Gastrocnemius medialis (tissue), 4 donors: ENCODE measurements around the gene MLPH. TPM values are rescaled to one million over a fixed set of nuclear protein-coding genes. Genes with fewer than 3 reads are reported as not detected.

Experiments used
- ATAC-seq, 2 donors: fragments of 150-250 bp; one replicate each; pipeline ENCODE4 v1.9.1; 2016
- DNase-seq, 2 donors: peaks; one replicate each; pipeline ENCODE4 v3.0.0-alpha.2; 2019
- H3K27ac ChIP-seq, 4 donors: fragments of 200-600 bp; sonication (generic); 1 replicate in 1 of 4; 2 replicates in 3 of 4; pipeline ENCODE4 v1.5.1; 2016 to 2018; ENCODE audit warnings: mild to moderate bottlenecking in 2 of 4, moderate library complexity in 1 of 4
- H3K27me3 ChIP-seq, 3 donors: fragments of 200-600 bp; sonication (generic) in 2 of 3; 1 replicate in 1 of 3; 2 replicates in 2 of 3; pipeline versions ENCODE4 v1.5.1 to v1.6.0; 2016 to 2019; ENCODE audit warnings: mild to moderate bottlenecking in 1 of 3, moderate library complexity in 1 of 3
- H3K36me3 ChIP-seq, 2 donors: fragments of 200-600 bp; sonication (generic) in 1 of 2; one replicate each; pipeline ENCODE4 v1.5.1; 2017 to 2018
- H3K4me1 ChIP-seq, 2 donors: fragments of 200-600 bp; sonication (generic) in 1 of 2; one replicate each; pipeline ENCODE4 v1.5.1; 2016 to 2017; ENCODE audit warnings: mild to moderate bottlenecking in 2 of 2
- H3K4me3 ChIP-seq, 4 donors: fragments of 200-600 bp; sonication (generic) in 3 of 4; 1 replicate in 1 of 4; 2 replicates in 3 of 4; pipeline ENCODE4 v1.5.1; 2016 to 2019; ENCODE audit warnings: mild to moderate bottlenecking in 2 of 4
- H3K9me3 ChIP-seq, 3 donors: fragments of 200-600 bp; sonication (generic) in 2 of 3; 1 replicate in 1 of 3; 2 replicates in 2 of 3; pipeline ENCODE4 v1.5.1; 2016 to 2019
- POLR2A ChIP-seq, 2 donors: fragments of 450-650 bp; IDR thresholded peaks; one replicate each; pipeline ENCODE4 v1.6.1; 2017; ENCODE audit warnings: antibody characterized with exemption in 2 of 2, mild to moderate bottlenecking in 2 of 2, moderate library complexity in 2 of 2
- in situ Hi-C, 4 donors: fragments of 200-750 bp; cut with MboI; loops; one replicate each; pipeline versions ENCODE4 v1.15.0 to v1.8.0; 2017; ENCODE audit warnings: low sequenced_read_pairs in 4 of 4
- intact Hi-C: fragments of 100-400 bp; cut with DNase I; formaldehyde crosslinking; loops from one replicate; pipeline ENCODE4 v1.15.1; 2023; ENCODE audit warnings: low total_unique reads
- total RNA-seq, 4 donors: library from RNA; depleted of rRNA; stranded (reverse); fragments of >200 nt; gene quantifications; one replicate each; pipeline versions ENCODE4 v1.1.0 to v1.2.3, GENCODE V29; 2016
- TF ChIP-seq, protein P1 (sequence below), 5 experiments: fragments of 450-650 bp in 3 of 5; fragments of 200-600 bp in 2 of 5; sonication (generic) in 2 of 5; IDR thresholded peaks in 4 of 5; conservative IDR thresholded peaks in 1 of 5; 1 replicate in 4 of 5; 2 replicates in 1 of 5; pipeline ENCODE4 v1.5.1; 2016 to 2019; ENCODE audit warnings: antibody characterized with exemption in 5 of 5, mild to moderate bottlenecking in 3 of 5, moderate library complexity in 3 of 5

MLPH gene
- total RNA-seq, 4 donors from 2014 or later = 6.5 to 8.7 (median 7.2) TPM

DNA sequence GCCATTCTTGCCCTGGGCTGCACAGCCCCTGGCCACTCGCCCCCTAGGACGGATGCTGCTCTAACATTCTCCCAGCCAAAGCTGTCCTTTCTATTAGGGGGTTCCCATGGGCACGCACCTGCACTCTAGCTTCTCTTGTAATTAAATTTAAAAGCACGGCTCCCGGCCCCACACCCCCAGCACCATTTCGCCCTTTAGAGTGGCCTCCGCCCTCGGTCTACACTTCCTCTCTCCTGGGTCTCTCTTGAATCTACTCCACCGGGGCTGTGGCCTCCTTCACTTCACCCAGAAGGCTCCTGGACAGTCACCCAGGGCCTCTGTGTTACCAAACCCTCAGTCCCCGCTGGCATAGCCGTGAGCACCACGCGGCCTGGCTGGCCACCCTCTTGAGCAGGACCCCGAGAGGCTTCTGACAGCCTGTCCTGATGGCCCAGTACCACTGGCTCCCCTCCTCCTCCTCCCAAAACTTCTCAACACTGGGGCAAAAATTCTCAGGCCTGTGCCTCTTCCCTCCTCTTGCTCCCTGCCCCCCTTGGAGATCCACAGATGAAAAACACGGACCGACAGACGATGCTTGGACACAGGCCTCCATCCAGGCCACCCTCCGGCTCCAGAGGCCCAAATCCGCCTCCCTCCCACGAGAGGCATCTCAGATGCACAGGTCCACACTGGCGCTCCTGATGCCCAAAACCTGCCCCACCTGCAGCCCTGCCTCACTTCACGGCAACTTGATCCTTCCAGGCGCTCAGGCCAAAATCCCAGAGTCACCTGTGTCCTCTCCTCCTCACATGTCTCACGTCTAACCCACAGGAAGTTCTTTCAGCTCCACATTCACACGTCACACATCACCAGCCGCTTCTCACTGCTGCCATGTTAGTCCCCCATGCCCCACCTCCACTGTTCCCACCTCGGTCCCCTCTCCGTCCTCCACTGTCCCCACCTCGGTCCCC, 110.4 kb downstream of the MLPH start:
- no peak overlapping the region for H3K27ac ChIP-seq
- in situ Hi-C loops = loop anchor here in 2 of 4 donors (5.0 to 10.0 kb wide), 3 partner anchors 57 to 147 kb away; no protein-coding TSS in a partner anchor
- H3K4me3 ChIP-seq = no peak overlapping the region
- H3K9me3 ChIP-seq = no peaks in the 10 kb centered on the region
- intact Hi-C loops = no loop called here
- no peak for DNase-seq
- H3K27me3 ChIP-seq = no peaks in the 10 kb centered on the region
- H3K36me3 ChIP-seq = no peaks in the 10 kb centered on the region
- H3K4me1 ChIP-seq = peaks cover 22 to 26% of the 10 kb centered on the region in 2 donors
- ATAC-seq = no peak
- TF ChIP-seq POLR2A (IDR thresholded peaks at IDR 0.05) = no peak

DNA sequence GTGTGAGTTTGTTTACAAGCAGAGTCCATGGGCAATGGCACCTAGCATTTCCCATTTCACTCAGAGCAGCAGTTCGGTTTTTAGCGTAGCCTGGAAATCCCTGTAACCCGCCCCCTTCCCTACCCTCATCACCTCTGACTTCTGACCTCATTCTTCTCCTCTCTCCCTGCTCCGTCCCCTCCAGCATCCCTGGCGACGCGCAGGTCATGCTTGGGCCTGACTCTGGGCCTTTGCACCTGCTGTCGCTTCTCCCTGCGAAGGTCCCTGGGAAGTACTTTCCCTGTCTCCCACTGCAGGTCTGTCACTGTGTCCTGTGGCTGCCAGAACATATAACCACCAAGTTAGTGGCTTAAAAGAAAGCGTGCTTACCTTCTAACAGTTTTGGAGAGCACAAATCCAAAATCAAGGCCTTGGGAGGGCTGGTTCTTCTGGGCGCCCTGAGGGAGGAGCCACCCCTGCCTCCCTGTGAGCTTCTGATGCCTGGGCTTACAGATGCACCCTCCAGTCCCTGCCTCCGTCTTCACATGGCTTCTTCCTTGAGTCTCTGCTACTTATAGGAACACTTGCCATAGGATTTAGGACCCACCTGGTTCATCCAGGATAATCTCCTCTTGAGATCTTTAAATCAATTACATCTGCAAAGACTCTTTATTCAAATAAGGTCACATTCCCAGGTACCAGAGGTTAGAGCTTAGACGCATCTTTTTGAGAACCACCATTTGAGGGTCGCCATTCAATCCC, 111.6 kb downstream of the MLPH start:
- H3K4me3 ChIP-seq = no peak overlapping the region
- peaks cover 23 to 26% of the 10 kb centered on the region in 2 donors for H3K4me1 ChIP-seq
- DNase-seq (no peak), ATAC-seq (no peak)
- TF ChIP-seq, protein P1, sequence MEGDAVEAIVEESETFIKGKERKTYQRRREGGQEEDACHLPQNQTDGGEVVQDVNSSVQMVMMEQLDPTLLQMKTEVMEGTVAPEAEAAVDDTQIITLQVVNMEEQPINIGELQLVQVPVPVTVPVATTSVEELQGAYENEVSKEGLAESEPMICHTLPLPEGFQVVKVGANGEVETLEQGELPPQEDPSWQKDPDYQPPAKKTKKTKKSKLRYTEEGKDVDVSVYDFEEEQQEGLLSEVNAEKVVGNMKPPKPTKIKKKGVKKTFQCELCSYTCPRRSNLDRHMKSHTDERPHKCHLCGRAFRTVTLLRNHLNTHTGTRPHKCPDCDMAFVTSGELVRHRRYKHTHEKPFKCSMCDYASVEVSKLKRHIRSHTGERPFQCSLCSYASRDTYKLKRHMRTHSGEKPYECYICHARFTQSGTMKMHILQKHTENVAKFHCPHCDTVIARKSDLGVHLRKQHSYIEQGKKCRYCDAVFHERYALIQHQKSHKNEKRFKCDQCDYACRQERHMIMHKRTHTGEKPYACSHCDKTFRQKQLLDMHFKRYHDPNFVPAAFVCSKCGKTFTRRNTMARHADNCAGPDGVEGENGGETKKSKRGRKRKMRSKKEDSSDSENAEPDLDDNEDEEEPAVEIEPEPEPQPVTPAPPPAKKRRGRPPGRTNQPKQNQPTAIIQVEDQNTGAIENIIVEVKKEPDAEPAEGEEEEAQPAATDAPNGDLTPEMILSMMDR (IDR thresholded peaks at IDR 0.05 in 4 of 5, conservative IDR thresholded peaks at IDR 0.05 in 1 of 5) = no peak
- TF ChIP-seq POLR2A (IDR thresholded peaks at IDR 0.05) = no peak
- H3K27ac ChIP-seq = peak overlapping the region in 2 of 4 donors; percentile 91 to 96
- intact Hi-C loops (no loop called here), in situ Hi-C loops (loop anchor here in 2 of 4 donors (5.0 to 10.0 kb wide), 3 partner anchors 56 to 146 kb away; no protein-coding TSS in a partner anchor)
- H3K9me3 ChIP-seq = no peaks in the 10 kb centered on the region
- no peaks in the 10 kb centered on the region for H3K36me3 ChIP-seq
- no peaks in the 10 kb centered on the region for H3K27me3 ChIP-seq

DNA sequence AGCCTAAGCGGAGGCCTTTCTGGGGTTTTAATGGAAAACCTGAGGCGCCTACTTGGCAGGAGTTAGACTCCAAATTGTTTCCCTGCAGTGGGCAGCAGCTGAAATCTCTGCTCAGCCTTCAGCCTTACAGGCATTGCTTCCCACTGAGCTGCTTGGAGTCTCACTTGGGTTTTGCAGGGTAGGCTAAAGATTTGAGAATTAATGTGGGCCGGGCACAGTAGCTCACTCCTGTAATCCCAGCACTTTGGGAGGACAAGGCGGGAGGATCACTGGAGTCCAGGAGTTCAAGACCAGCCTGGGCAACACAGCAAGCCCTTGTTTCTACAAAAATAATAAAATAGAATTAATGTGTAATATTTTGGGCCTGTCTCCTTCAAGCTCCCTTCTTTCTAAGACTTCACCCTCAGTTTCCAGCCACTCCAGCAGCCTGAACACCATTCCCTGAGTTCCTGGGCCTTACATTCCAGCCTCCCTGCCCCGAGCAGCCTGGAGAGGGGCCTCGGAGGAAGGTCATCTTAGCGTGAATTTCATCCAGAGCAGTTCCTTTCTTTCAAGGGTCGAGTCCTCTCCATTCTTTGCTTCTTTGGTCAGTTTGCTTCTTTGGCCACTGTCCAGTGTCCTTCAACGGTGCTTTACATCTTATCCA, 112.5 kb downstream of the MLPH start:
- Histone ChIP-seq H3K9me3 (no peaks in the 10 kb centered on the region), H3K4me3 (peak overlapping the region; percentile 42 to 60 (median 54)), H3K27me3 (no peaks in the 10 kb centered on the region), H3K27ac (peak overlapping the region; percentile 88 to 96 (median 92)), H3K4me1 (peaks cover 24% of the 10 kb centered on the region in 2 donors), H3K36me3 (no peaks in the 10 kb centered on the region)
- TF ChIP-seq POLR2A (IDR thresholded peaks at IDR 0.05) = no peak
- TF ChIP-seq, protein P1 (IDR thresholded peaks at IDR 0.05 in 4 of 5, conservative IDR thresholded peaks at IDR 0.05 in 1 of 5) = no peak
- intact Hi-C loops (loop anchor here (1.0 to 2.0 kb wide), 4 partner anchors 43 to 146 kb away; no protein-coding TSS in a partner anchor), in situ Hi-C loops (loop anchor here in 3 of 4 donors (5.0 to 10.0 kb wide), 3 partner anchors 55 to 145 kb away; no protein-coding TSS in a partner anchor)
- ATAC-seq (peak; percentile 4 to 7), DNase-seq (no peak)

DNA sequence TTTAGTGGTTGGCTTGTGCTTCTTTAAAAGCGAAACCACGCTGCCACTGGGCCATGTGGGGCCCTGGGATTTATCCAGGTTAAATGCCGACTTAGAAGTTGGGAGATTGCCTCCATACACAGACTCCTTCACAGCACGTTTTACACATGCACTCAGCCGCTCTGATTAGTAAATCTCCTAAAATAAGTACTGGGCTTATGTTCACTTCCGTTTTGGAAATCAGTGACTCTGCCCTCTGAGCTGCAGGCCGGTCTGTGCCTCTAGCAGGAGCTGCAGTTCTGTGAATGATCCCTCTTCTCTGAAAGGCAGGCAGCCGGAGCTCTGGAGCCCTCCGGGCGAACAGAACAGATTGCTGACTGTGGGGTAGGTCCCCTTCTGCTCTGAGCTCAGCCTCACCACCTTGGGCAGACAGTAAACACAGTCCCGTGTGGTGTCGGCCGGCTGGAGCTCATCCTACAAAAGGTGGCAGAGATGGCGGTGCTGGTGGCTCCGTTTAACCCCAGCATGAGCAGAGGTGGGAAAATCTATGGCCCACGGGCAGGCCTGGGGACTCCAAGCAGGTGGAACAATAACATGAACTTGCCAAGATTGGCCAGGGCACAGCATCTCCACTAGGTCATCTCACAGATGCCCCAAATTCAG, 113.3 kb downstream of the MLPH start:
- no peaks in the 10 kb centered on the region for H3K36me3 ChIP-seq
- no peaks in the 10 kb centered on the region for H3K9me3 ChIP-seq
- peak overlapping the region; percentile 88 to 96 (median 92) for H3K27ac ChIP-seq
- peaks cover 17 to 18% of the 10 kb centered on the region in 2 donors for H3K4me1 ChIP-seq
- intact Hi-C loops (loop anchor here (1.0 to 2.0 kb wide), 4 partner anchors 42 to 145 kb away; no protein-coding TSS in a partner anchor), in situ Hi-C loops (loop anchor here in 1 of 4 donors (5.0 kb wide), 1 partner anchor 142 kb away; no protein-coding TSS in a partner anchor)
- H3K27me3 ChIP-seq = no peaks in the 10 kb centered on the region
- peak; percentile 61 to 68 for TF ChIP-seq POLR2A (IDR thresholded peaks at IDR 0.05)
- TF ChIP-seq, protein P1 (IDR thresholded peaks at IDR 0.05 in 4 of 5, conservative IDR thresholded peaks at IDR 0.05 in 1 of 5) = peak in 4 of 5 experiments; percentile 11 to 60 (median 37)
- DNase-seq (peak; percentile 82 to 85), ATAC-seq (peak; percentile 96 to 98)
- H3K4me3 ChIP-seq = peak overlapping the region; percentile 42 to 60 (median 54)
